Glomerular visceral epithelial cell (primary cell): ENCODE results near the gene NRSN2.
"Not testable (repeated sequence)": the region's sequence is repeated elsewhere in the genome, so short reads cannot be mapped to it uniquely, and the experiment has no call there.

ENCODE experiments used
- DNase-seq: peaks from one replicate; pipeline ENCODE4 v3.0.0-alpha.2; 2016; ENCODE audit errors: extremely low spot score

The NRSN2 gene

GRCh38 chr20:375265-375889, 28.5 kb downstream of the NRSN2 start:
- no peak for DNase-seq

GRCh38 chr20:376089-376488, 29.2 kb downstream of the NRSN2 start:
- DNase-seq = no peak

- DNase-seq = no peak
These were observed 29.8 kb downstream of the NRSN2 start for GRCh38 chr20:376750-377149.

GRCh38 chr20:377578-377977, 30.7 kb downstream of the NRSN2 start:
- DNase-seq = not testable (repeated sequence)

- DNase-seq = no peak
These were observed 32.0 kb downstream of the NRSN2 start for GRCh38 chr20:378961-379336.

- DNase-seq = peak; percentile 71
These were observed 34.1 kb downstream of the NRSN2 start for GRCh38 chr20:380763-381580.

- DNase-seq = peak; percentile 91
These were observed 34.8 kb downstream of the NRSN2 start for GRCh38 chr20:381581-382290.

- no peak for DNase-seq
These were observed 35.6 kb downstream of the NRSN2 start for GRCh38 chr20:382291-383115.

GRCh38 chr20:383889-384288, 37.0 kb downstream of the NRSN2 start:
- no peak for DNase-seq

- DNase-seq = no peak
These were observed 37.8 kb downstream of the NRSN2 start for GRCh38 chr20:384723-385122.

GRCh38 chr20:385448-385847, 38.5 kb downstream of the NRSN2 start:
- no peak for DNase-seq

GRCh38 chr20:386634-387033, 39.7 kb downstream of the NRSN2 start:
- not testable (repeated sequence) for DNase-seq

- DNase-seq = no peak
These were observed 40.6 kb downstream of the NRSN2 start for GRCh38 chr20:387520-387919.

- DNase-seq = no peak
These were observed 41.4 kb downstream of the NRSN2 start for GRCh38 chr20:388034-388994.

GRCh38 chr20:389220-389619, 42.3 kb downstream of the NRSN2 start:
- no peak for DNase-seq

GRCh38 chr20:391041-391711, 44.3 kb downstream of the NRSN2 start:
- DNase-seq = peak; percentile 63

GRCh38 chr20:393296-393695, 46.4 kb downstream of the NRSN2 start:
- not testable (repeated sequence) for DNase-seq

- DNase-seq = no peak
These were observed 49.3 kb downstream of the NRSN2 start for GRCh38 chr20:396252-396618.

GRCh38 chr20:396619-397431, 49.9 kb downstream of the NRSN2 start:
- no peak for DNase-seq
